T-cell (primary cell): ENCODE results near the gene NOM1. TPM values are rescaled to one million over a fixed set of nuclear protein-coding genes. Genes with fewer than 3 reads are reported as not detected.
A peak's percentile ranks its signal among the peaks of the same experiment; 100 is the strongest.
"Not testable (repeated sequence)": the region's sequence is repeated elsewhere in the genome, so short reads cannot be mapped to it uniquely, and the experiment has no call there.

ENCODE experiments used
- ATAC-seq, 4 experiments: fragments of 200-7000 bp in 3 of 4; fragments of 150-1000 bp in 1 of 4; cut with Tn5 transposase; replicated peaks in 1 of 4; 1 replicate in 3 of 4; 2 replicates in 1 of 4; pipeline ENCODE4 v1.10.0; 2021; ENCODE audit warnings: moderate library complexity in 3 of 4, mild to moderate bottlenecking in 2 of 4, moderate number of reproducible peaks in 1 of 4
- CTCF ChIA-PET, 2 donors: fragments of 300-600 bp; sonication (Branson Sonifier 250); formaldehyde crosslinking; loops; one replicate each; lab custom pipeline; 2022; ENCODE audit warnings: antibody characterized with exemption in 2 of 2; lab: Charles Lee
- POLR2A ChIA-PET, 2 donors: fragments of 300-600 bp; sonication (Branson Sonifier 250); formaldehyde crosslinking; loops; one replicate each; lab custom pipeline; 2022; ENCODE audit warnings: antibody characterized with exemption in 2 of 2; lab: Charles Lee
- DNase-seq, 35 experiments: peaks; one replicate each; pipeline versions ENCODE4 v3.0.0 to v3.0.0-alpha.2; 2013 to 2023
- H3K27ac ChIP-seq: one replicate; pipeline ENCODE4 v1.5.1; 2013; ENCODE audit warnings: low read length
- H3K27me3 ChIP-seq, 2 experiments: replicated peaks in 1 of 2; 1 replicate in 1 of 2; 2 replicates in 1 of 2; pipeline versions ENCODE4 v1.6.1 to v1.7.0; 2013; ENCODE audit warnings: low read length in 1 of 2, mixed read lengths in 1 of 2; ENCODE audit not compliant: control insufficient read depth in 2 of 2, insufficient read depth in 2 of 2; ENCODE audit errors: extremely low read depth in 1 of 2
- H3K36me3 ChIP-seq, 2 donors: 1 replicate in 1 of 2; 2 replicates in 1 of 2; pipeline versions ENCODE4 v1.6.1 to v1.7.0; 2013; ENCODE audit warnings: low read length in 1 of 2; ENCODE audit not compliant: control insufficient read depth in 2 of 2, insufficient read depth in 1 of 2; ENCODE audit errors: extremely low read depth in 1 of 2
- H3K4me1 ChIP-seq, 2 experiments: 1 replicate in 1 of 2; 2 replicates in 1 of 2; pipeline versions ENCODE4 v1.6.1 to v1.7.0; 2013; ENCODE audit warnings: low read length in 2 of 2, mixed read lengths in 1 of 2; ENCODE audit not compliant: insufficient read depth in 2 of 2, control insufficient read depth in 1 of 2; ENCODE audit errors: extremely low read depth in 1 of 2
- H3K4me3 ChIP-seq, 2 donors: 1 replicate in 1 of 2; 2 replicates in 1 of 2; pipeline versions ENCODE4 v1.5.1 to v1.7.0; 2013; ENCODE audit warnings: mild to moderate bottlenecking in 2 of 2, low read length in 1 of 2, moderate library complexity in 1 of 2; ENCODE audit not compliant: control insufficient read depth in 1 of 2; ENCODE audit errors: extremely low read depth in 1 of 2
- H3K9me3 ChIP-seq: 2 replicates; pipeline ENCODE4 v1.7.0; 2013
- H3K27ac Mint-ChIP-seq, 2 donors: one replicate each; pipeline ENCODE4 v1.8.0; 2020 to 2021; ENCODE audit warnings: mild to moderate bottlenecking in 2 of 2, mixed read lengths in 2 of 2
- H3K27me3 Mint-ChIP-seq, 2 donors: one replicate each; pipeline ENCODE4 v1.8.0; 2021 to 2022; ENCODE audit warnings: mixed read lengths in 2 of 2
- H3K36me3 Mint-ChIP-seq: one replicate; pipeline ENCODE4 v1.8.0; 2021; ENCODE audit warnings: mixed read lengths
- H3K4me1 Mint-ChIP-seq, 3 donors: one replicate each; pipeline ENCODE4 v1.8.0; 2020 to 2022; ENCODE audit warnings: mixed read lengths in 3 of 3, mild to moderate bottlenecking in 1 of 3
- H3K4me3 Mint-ChIP-seq, 3 donors: one replicate each; pipeline ENCODE4 v1.8.0; 2020 to 2022; ENCODE audit warnings: mild to moderate bottlenecking in 3 of 3, mixed read lengths in 3 of 3, moderate library complexity in 3 of 3
- H3K9me3 Mint-ChIP-seq, 3 donors: one replicate each; pipeline ENCODE4 v1.8.0; 2020 to 2022; ENCODE audit warnings: mixed read lengths in 3 of 3
- WGBS: methylation state at CpG from one replicate; pipeline ENCODE4 v1.1.5; 2013; ENCODE audit warnings: missing lambda C conversion rate; ENCODE audit not compliant: insufficient coverage; 5-methylcytosine and 5-hydroxymethylcytosine counted together
- total RNA-seq, 35 experiments: library from RNA in 6 of 35; stranded (reverse) in 6 of 35; fragments of 120-200 nt in 1 of 35; gene quantifications; one replicate each; pipeline versions ENCODE4 v1.2.1 to v1.2.4 and lab custom pipeline; 2013 to 2026

Gene NOM1
- total RNA-seq, 5 donors from 2014 or later (not counting 1 experiment from before 2014, with no cell fraction given): 31.7 to 47.8 (median 33.7) TPM

- no CpG with 5 or more reads among the region's 3 CpGs for WGBS
- not testable (repeated sequence) for H3K27ac Mint-ChIP-seq
Measured at GRCh38 chr7:156909574-156910252, 39.8 kb upstream of the NOM1 start.

GRCh38 chr7:156918635-156919034 lies 30.9 kb upstream of the NOM1 start:
- no peaks in the 10 kb centered on the region for H3K9me3 ChIP-seq
- peaks cover 9 to 29% of the 10 kb centered on the region in 2 experiments for H3K4me1 ChIP-seq
- POLR2A ChIA-PET: no interaction called here
- Mint-ChIP-seq H3K9me3 (peaks cover 0 to 3% (median 0%) of the 10 kb centered on the region in 3 donors), H3K27ac (no peak overlapping the region), H3K27me3 (peaks cover 29 to 37% of the 10 kb centered on the region in 2 donors), H3K4me3 (no peak overlapping the region), H3K4me1 (peaks cover 23 to 31% (median 25%) of the 10 kb centered on the region in 3 donors), H3K36me3 (no peaks in the 10 kb centered on the region)
- H3K27ac ChIP-seq: no peak overlapping the region
- H3K36me3 ChIP-seq: no peaks in the 10 kb centered on the region
- no CpG with 5 or more reads among the region's 1 CpG for WGBS
- no peak for ATAC-seq
- CTCF ChIA-PET: no interaction called here
- H3K27me3 ChIP-seq: peaks cover 3 to 44% of the 10 kb centered on the region in 2 experiments
- no peak for DNase-seq
- H3K4me3 ChIP-seq: no peak overlapping the region

More at GRCh38 chr7:156909574-156910252, 39.8 kb upstream of the NOM1 start:
- H3K27me3 ChIP-seq, ATAC-seq, H3K36me3 ChIP-seq, H3K27ac ChIP-seq, H3K4me3 Mint-ChIP-seq, H3K36me3 Mint-ChIP-seq, H3K4me3 ChIP-seq, DNase-seq, CTCF ChIA-PET, POLR2A ChIA-PET, H3K9me3 Mint-ChIP-seq, H3K4me1 Mint-ChIP-seq, H3K4me1 ChIP-seq, H3K9me3 ChIP-seq: not testable (repeated sequence)
- peaks cover 9 to 14% of the 10 kb centered on the region in 2 donors for H3K27me3 Mint-ChIP-seq

GRCh38 chr7:156919132-156919713 lies 30.3 kb upstream of the NOM1 start:
- Mint-ChIP-seq H3K27me3 (peaks cover 24 to 34% of the 10 kb centered on the region in 2 donors), H3K4me1 (peaks cover 23 to 36% (median 29%) of the 10 kb centered on the region in 3 donors), H3K4me3 (no peak overlapping the region), H3K36me3 (no peaks in the 10 kb centered on the region), H3K27ac (no peak overlapping the region), H3K9me3 (peaks cover 0 to 3% (median 0%) of the 10 kb centered on the region in 3 donors)
- POLR2A ChIA-PET: no interaction called here
- Histone ChIP-seq H3K4me1 (peaks cover 9 to 34% of the 10 kb centered on the region in 2 experiments), H3K27me3 (peaks cover 3 to 44% of the 10 kb centered on the region in 2 experiments), H3K27ac (no peak overlapping the region), H3K4me3 (no peak overlapping the region), H3K36me3 (no peaks in the 10 kb centered on the region), H3K9me3 (no peaks in the 10 kb centered on the region)
- DNase-seq (no peak), ATAC-seq (no peak)
- CTCF ChIA-PET: no interaction called here
- WGBS: 82% methylated on average over 11 of the region's 19 CpGs

GRCh38 chr7:156920076-156920475 lies 29.4 kb upstream of the NOM1 start:
- H3K9me3 Mint-ChIP-seq: peaks cover 0 to 3% (median 0%) of the 10 kb centered on the region in 3 donors
- no peak for ATAC-seq
- no peak overlapping the region for H3K27ac Mint-ChIP-seq
- Histone ChIP-seq H3K4me3 (no peak overlapping the region), H3K9me3 (no peaks in the 10 kb centered on the region), H3K4me1 (peaks cover 9 to 34% of the 10 kb centered on the region in 2 experiments), H3K36me3 (no peaks in the 10 kb centered on the region), H3K27ac (no peak overlapping the region), H3K27me3 (peaks cover 3 to 43% of the 10 kb centered on the region in 2 experiments)
- H3K4me3 Mint-ChIP-seq: no peak overlapping the region
- POLR2A ChIA-PET: no interaction called here
- CTCF ChIA-PET: no interaction called here
- no peak for DNase-seq
- peaks cover 24 to 34% of the 10 kb centered on the region in 2 donors for H3K27me3 Mint-ChIP-seq
- WGBS: 71% methylated on average over 3 of the region's 5 CpGs
- no peaks in the 10 kb centered on the region for H3K36me3 Mint-ChIP-seq
- H3K4me1 Mint-ChIP-seq: peaks cover 23 to 40% (median 33%) of the 10 kb centered on the region in 3 donors

- H3K36me3 Mint-ChIP-seq, ATAC-seq, H3K36me3 ChIP-seq, H3K4me3 Mint-ChIP-seq, POLR2A ChIA-PET, H3K4me3 ChIP-seq, H3K9me3 Mint-ChIP-seq, DNase-seq, H3K27ac Mint-ChIP-seq, H3K9me3 ChIP-seq, H3K27ac ChIP-seq: not testable (repeated sequence)
- CTCF ChIA-PET: interaction anchor here in 1 of 2 donors (1.1 kb wide), 1 partner anchor 27 kb away, joined by 3 read pairs; no protein-coding TSS in a partner anchor
- H3K4me1 ChIP-seq: peaks cover 9 to 34% of the 10 kb centered on the region in 2 experiments
- peaks cover 19 to 30% of the 10 kb centered on the region in 2 donors for H3K27me3 Mint-ChIP-seq
- peaks cover 23 to 40% (median 33%) of the 10 kb centered on the region in 3 donors for H3K4me1 Mint-ChIP-seq
- WGBS: 88% methylated on average over 9 of the region's 24 CpGs
- H3K27me3 ChIP-seq: peaks cover 3 to 38% of the 10 kb centered on the region in 2 experiments
Measured at GRCh38 chr7:156920487-156921373, 28.8 kb upstream of the NOM1 start.

- Mint-ChIP-seq H3K27me3 (peaks cover 6 to 21% of the 10 kb centered on the region in 2 donors), H3K4me1 (peaks cover 23 to 40% (median 33%) of the 10 kb centered on the region in 3 donors), H3K4me3 (peak overlapping the region; percentile 8 to 50 (median 49))
- H3K36me3 Mint-ChIP-seq, H3K9me3 ChIP-seq, H3K27ac ChIP-seq, POLR2A ChIA-PET, DNase-seq, H3K9me3 Mint-ChIP-seq, H3K27ac Mint-ChIP-seq, ATAC-seq, H3K36me3 ChIP-seq, H3K4me3 ChIP-seq: not testable (repeated sequence)
- no CpG with 5 or more reads among the region's 6 CpGs for WGBS
- Histone ChIP-seq H3K4me1 (peaks cover 9 to 34% of the 10 kb centered on the region in 2 experiments), H3K27me3 (peaks cover 0 to 31% of the 10 kb centered on the region in 2 experiments)
- CTCF ChIA-PET: interaction anchor here in 1 of 2 donors (1.1 kb wide), 1 partner anchor 29 kb away, joined by 3 read pairs; no protein-coding TSS in a partner anchor
Measured at GRCh38 chr7:156922304-156922703, 27.2 kb upstream of the NOM1 start.
